K562 (cell line): ENCODE data around the gene SEL1L. TPM values are rescaled to one million over a fixed set of nuclear protein-coding genes. Genes with fewer than 3 reads are reported as not detected.

ENCODE experiments used
- ATAC-seq: fragments of 200-7000 bp; cut with Tn5 transposase; 3 replicates; pipeline ENCODE4 v1.9.1; 2020; ENCODE audit warnings: moderate library complexity
- BruUV-seq: library from RNA; stranded (reverse); fragments of 400-500 nt; replicated peaks from 2 replicates; lab custom pipeline; 2021; lab: Mats Ljungman, UMichigan
- CTCF ChIA-PET: fragments of 300-600 bp; formaldehyde crosslinking; extraction: SDS; loops from one replicate; lab custom pipeline; 2021; ENCODE audit warnings: low intra/inter-chr PET ratio; lab: Yijun Ruan, JAX
- POLR2A ChIA-PET: fragments of 300-600, 350-650 bp; sonication (Branson Sonifier 250); formaldehyde crosslinking; extraction: SDS; loops from one replicate; lab custom pipeline; 2021; ENCODE audit warnings: antibody characterized with exemption, inconsistent platforms; lab: Yijun Ruan, JAX
- DNase-seq, 4 experiments: peaks; one replicate each; pipeline versions ENCODE4 v3.0.0 to v3.0.0-alpha.2; 2011 to 2018; ENCODE audit warnings: low spot score in 3 of 4, mixed read lengths in 3 of 4; ENCODE audit errors: extremely low read depth in 1 of 4
- FAIRE-seq: peaks from 2 replicates; lab custom pipeline; 2011; peaks lifted over from hg19 to GRCh38; lab: Jason Lieb, UNC
- H2AFZ ChIP-seq: 2 replicates; pipeline ENCODE4 v1.6.0; 2011; ENCODE audit warnings: low read depth, low read length, control low read depth, inconsistent platforms
- H3K27ac ChIP-seq: fragments of 200-600 bp; 3 replicates; pipeline ENCODE4 v1.8.0; 2011; ENCODE audit warnings: low read depth, mild to moderate bottlenecking, control low read depth, inconsistent platforms, low read length, moderate library complexity, mixed read lengths; ENCODE audit errors: extremely low read depth
- H3K27me3 ChIP-seq, 2 experiments: fragments of 300-600 bp in 1 of 2; 2 replicates in 1 of 2; 3 replicates in 1 of 2; pipeline versions ENCODE4 v1.6.0 to v1.8.0; 2011; ENCODE audit warnings: inconsistent platforms in 2 of 2, low read length in 2 of 2, mild to moderate bottlenecking in 1 of 2, mixed read lengths in 1 of 2, moderate library complexity in 1 of 2; ENCODE audit not compliant: control insufficient read depth in 2 of 2, insufficient read depth in 2 of 2
- H3K36me3 ChIP-seq: fragments of 300-600 bp; 3 replicates; pipeline ENCODE4 v1.8.0; 2011; ENCODE audit warnings: mild to moderate bottlenecking, low read length, inconsistent platforms; ENCODE audit not compliant: control insufficient read depth, insufficient read depth
- H3K4me1 ChIP-seq, 2 experiments: fragments of 200-600 bp in 1 of 2; replicated peaks in 1 of 2; 2 replicates in 1 of 2; 3 replicates in 1 of 2; pipeline versions ENCODE4 v1.5.1 to v1.8.0; 2011; ENCODE audit warnings: inconsistent platforms in 2 of 2, low read length in 2 of 2, mild to moderate bottlenecking in 1 of 2, mixed read lengths in 1 of 2, moderate library complexity in 1 of 2; ENCODE audit not compliant: control insufficient read depth in 2 of 2, insufficient read depth in 2 of 2
- H3K4me2 ChIP-seq: 2 replicates; pipeline ENCODE4 v1.6.1; 2011; ENCODE audit warnings: low read length, control low read depth, inconsistent platforms, mixed read lengths; ENCODE audit not compliant: insufficient read depth
- H3K4me3 ChIP-seq: fragments of 200-600 bp; sonication (generic), shearing (Covaris generic); 2 replicates; pipeline ENCODE4 v1.5.1; 2016; ENCODE audit warnings: control low read depth, inconsistent platforms
- H3K79me2 ChIP-seq: fragments of 200-600 bp; 3 replicates; pipeline ENCODE4 v1.8.0; 2011; ENCODE audit warnings: low read length, inconsistent platforms; ENCODE audit not compliant: control insufficient read depth, insufficient read depth
- H3K9ac ChIP-seq, 2 experiments: 2 replicates each; pipeline versions ENCODE4 v1.6.0 to v1.6.1; 2011; ENCODE audit warnings: low read depth in 2 of 2, low read length in 2 of 2, control low read depth in 1 of 2, inconsistent platforms in 1 of 2, mild to moderate bottlenecking in 1 of 2, mixed read lengths in 1 of 2; ENCODE audit not compliant: insufficient read depth in 1 of 2
- H3K9me1 ChIP-seq: one replicate; pipeline ENCODE4 v1.6.0; 2011; ENCODE audit warnings: inconsistent platforms, mild to moderate bottlenecking, low read length, moderate library complexity; ENCODE audit not compliant: control insufficient read depth, insufficient read depth
- H3K9me3 ChIP-seq: replicated peaks from 2 replicates; pipeline ENCODE4 v1.5.1; 2011; ENCODE audit warnings: low read depth, low read length, inconsistent platforms; ENCODE audit not compliant: control insufficient read depth, insufficient read depth
- H4K20me1 ChIP-seq: replicated peaks from 2 replicates; pipeline ENCODE4 v1.6.1; 2011; ENCODE audit warnings: low read length, inconsistent platforms, mixed read lengths; ENCODE audit not compliant: control insufficient read depth, insufficient read depth
- HDAC2 ChIP-seq: fragments of 450-650 bp; IDR thresholded peaks from 2 replicates; pipeline ENCODE4 v1.6.1; 2016; ENCODE audit warnings: mild to moderate bottlenecking
- IRF2 ChIP-seq: sonication (generic); formaldehyde crosslinking; IDR thresholded peaks from 2 replicates; pipeline ENCODE4 v1.8.1; 2022; ENCODE audit warnings: mild to moderate bottlenecking, missing genetic modification reagents
- MCM2 ChIP-seq: fragments of 450-650 bp; IDR thresholded peaks from 2 replicates; pipeline ENCODE4 v1.6.1; 2017; ENCODE audit warnings: low read depth, mild to moderate bottlenecking
- NUFIP1 ChIP-seq: fragments of 450-650 bp; IDR thresholded peaks from 2 replicates; pipeline ENCODE4 v1.6.1; 2018; ENCODE audit not compliant: partially characterized antibody
- ZNF347 ChIP-seq: fragments of 450-650 bp; formaldehyde crosslinking; IDR thresholded peaks from 2 replicates; pipeline ENCODE4 v1.4.0; 2020; ENCODE audit warnings: low read depth, mild to moderate bottlenecking, moderate library complexity
- WGBS: fragments of 100-300 bp; shearing (Covaris generic); methylation state at CpG from one replicate; pipeline ENCODE4 v1.1.6; 2016; ENCODE audit warnings: low coverage, mixed read lengths; ENCODE audit not compliant: insufficient coverage; ENCODE audit errors: missing lambda C conversion rate; 5-methylcytosine and 5-hydroxymethylcytosine counted together
- in situ Hi-C: fragments of 300-500 bp; cut with MboI; formaldehyde crosslinking; loops from 4 replicates; pipeline ENCODE4 v1.15.0; 2018; ENCODE audit warnings: inconsistent platforms, mixed read lengths
- intact Hi-C: fragments of 100-400 bp; cut with micrococcal nuclease; formaldehyde crosslinking; loops from 2 replicates; pipeline ENCODE4 v1.14.2; 2022
- polyA plus RNA-seq, 8 experiments: library from polyadenylated mRNA; depleted of rRNA in 4 of 8; stranded (reverse) in 5 of 8; unstranded in 3 of 8; fragments of >200 nt; fragmentation: Nextera tagmentation in 2 of 8; fragmentation: Illumina TruSeq in 1 of 8; extraction: Ambion mirVana in 2 of 8; extraction: Trizol in 1 of 8; gene quantifications; 2 replicates each; pipeline versions ENCODE4 v1.2.1 to v1.2.3, GENCODE V29; 2011 to 2014; ENCODE audit warnings: inconsistent platforms in 1 of 8, missing spikeins in 1 of 8
- total RNA-seq, 7 experiments: library from RNA; depleted of rRNA in 6 of 7; stranded (reverse); fragments of >200 nt in 6 of 7; fragmentation: Illumina TruSeq in 2 of 7; extraction: Trizol in 2 of 7; gene quantifications; 2 replicates each; pipeline versions ENCODE4 v1.2.1 to v1.2.3, GENCODE V29; 2011 to 2021; ENCODE audit warnings: low replicate concordance in 1 of 7

The SEL1L gene
- total and polyA plus RNA-seq, 9 of the 15 experiments (the other 6 are each of a cell fraction or from before 2014, with no cell fraction given) = 7.7 to 21.1 (median 13.6) TPM

GRCh38 chr14:81535396-81536164 is 1.9 kb upstream of the SEL1L start:
- H3K27me3 ChIP-seq = no peaks in the 10 kb centered on the region
- H3K79me2 ChIP-seq = peaks cover 15% of the 10 kb centered on the region
- ChIA-PET POLR2A (interaction anchor here (0.6 kb wide), 1 partner anchor 68 kb away, joined by 3 read pairs; no protein-coding TSS in a partner anchor), CTCF (no interaction called here)
- intact Hi-C loops = no loop called here
- 0 out of 2 replicates have a peak overlapping the region, but pooled peaks have one; percentile 21 for H2AFZ ChIP-seq
- no peak for FAIRE-seq
- no peaks in the 10 kb centered on the region for H4K20me1 ChIP-seq
- 14% methylated on average over 3 of the region's 3 CpGs for WGBS
- in situ Hi-C loops = no loop called here
- DNase-seq = no peak
- no peak for ATAC-seq
- H3K4me1 ChIP-seq = peaks cover 0 to 4% of the 10 kb centered on the region in 2 experiments; a peak in 3 of 5 replicates
- BruUV-seq = no TSS peak
- H3K9me3 ChIP-seq = no peaks in the 10 kb centered on the region; the same call in 1 of the 2 replicates
- H3K9me1 ChIP-seq = no peaks in the 10 kb centered on the region
- H3K36me3 ChIP-seq = no peaks in the 10 kb centered on the region
- no peak overlapping the region for H3K27ac ChIP-seq
- H3K9ac ChIP-seq = no peak overlapping the region
- H3K4me2 ChIP-seq = no peak overlapping the region
- no peak overlapping the region for H3K4me3 ChIP-seq
- TF ChIP-seq HDAC2 (no peak), MCM2 (no peak), NUFIP1 (no peak), ZNF347 (CRISPR knock-in tag) (no peak), IRF2 (CRISPR knock-in tag) (no peak)
